Stimulated activated naive CD4-positive, alpha-beta T cell treated with Interleukin-2 at 50 U/mL for 16 hours (primary cell): Measurements from ENCODE around the gene ARHGEF12.

Source experiments
- DNase-seq: peaks from one replicate; lab custom pipeline; 2025; lab: John Stamatoyannopoulos, UW

The ARHGEF12 gene

DNA sequence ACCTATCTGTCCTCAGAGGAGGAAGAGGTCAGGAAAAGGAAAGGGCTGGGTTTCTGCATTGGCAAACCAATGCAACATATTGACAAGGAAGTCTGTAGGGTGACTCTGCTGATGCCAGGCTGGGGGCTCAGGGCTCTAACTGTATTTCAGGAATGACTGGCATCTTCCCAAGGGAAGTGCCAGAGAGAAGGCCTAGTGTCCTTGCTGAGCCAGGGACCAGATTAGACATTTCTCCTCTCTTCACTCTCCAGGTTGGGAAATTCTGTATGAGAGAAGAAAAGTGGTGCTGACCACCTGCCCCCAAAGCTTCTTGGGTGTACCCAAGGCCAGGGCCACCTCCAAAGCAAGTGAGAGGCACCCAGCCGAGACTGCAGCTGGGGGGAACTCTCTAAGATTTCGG, 202.5 kb downstream of the ARHGEF12 start:
- DNase-seq = no peak
